C4-2B (cell line): ENCODE measurements around the gene APPL2.

Source experiments
- H3K27ac ChIP-seq: fragments of 450-650 bp; 2 replicates; pipeline ENCODE4 v1.5.1; 2017
- ZFX ChIP-seq: fragments of 450-650 bp; IDR thresholded peaks from 2 replicates; pipeline ENCODE4 v1.6.1; 2017
- TF ChIP-seq, protein P1 (sequence below): fragments of 450-650 bp; conservative IDR thresholded peaks from 2 replicates; pipeline ENCODE4 v1.5.1; 2017; ENCODE audit warnings: mild to moderate bottlenecking

APPL2 gene

GRCh38 chr12:105218434-105218833 is 17.5 kb downstream of the APPL2 start:
- no peak for TF ChIP-seq ZFX
- H3K27ac ChIP-seq, result peak overlapping the region; percentile 5; the same call in 1 of the 2 replicates

DNA sequence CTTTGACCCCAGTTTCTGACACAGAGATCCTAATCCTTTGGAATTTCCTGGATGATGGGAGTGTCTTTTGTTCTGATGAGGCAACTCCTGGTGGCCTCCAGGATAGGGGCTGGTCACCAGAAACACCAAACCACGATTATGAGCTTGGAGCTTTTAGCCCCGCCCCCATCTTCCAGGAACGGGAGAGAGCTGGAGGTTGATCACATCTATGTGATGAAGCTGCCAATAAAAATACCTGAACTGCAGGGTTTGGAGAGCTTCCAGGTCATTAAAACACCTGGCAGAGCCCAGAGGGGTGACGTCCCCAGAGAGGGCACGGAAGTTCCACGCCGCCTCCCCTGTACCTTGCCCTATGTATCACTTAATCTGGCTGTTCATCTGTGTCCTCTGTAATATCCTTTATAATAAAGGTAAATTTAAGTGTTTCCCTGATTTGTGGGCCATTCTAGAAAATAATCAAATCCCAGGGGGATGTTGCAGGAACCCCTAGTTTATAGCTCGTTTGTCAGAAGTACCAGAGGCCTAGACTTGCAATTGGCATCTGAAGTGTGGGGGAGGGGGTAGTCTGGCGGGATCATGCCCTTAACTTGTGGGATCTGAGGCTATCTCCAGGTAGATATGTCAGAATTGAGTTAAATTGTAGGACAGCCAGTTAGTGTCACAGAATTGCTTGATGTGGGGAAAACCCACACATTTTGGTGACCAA is 21.2 kb downstream of the APPL2 start:
- H3K27ac ChIP-seq, result peak overlapping the region; percentile 99

GRCh38 chr12:105214148-105214547 is 21.8 kb downstream of the APPL2 start:
- TF ChIP-seq ZFX, result no peak
- TF ChIP-seq, protein P1, sequence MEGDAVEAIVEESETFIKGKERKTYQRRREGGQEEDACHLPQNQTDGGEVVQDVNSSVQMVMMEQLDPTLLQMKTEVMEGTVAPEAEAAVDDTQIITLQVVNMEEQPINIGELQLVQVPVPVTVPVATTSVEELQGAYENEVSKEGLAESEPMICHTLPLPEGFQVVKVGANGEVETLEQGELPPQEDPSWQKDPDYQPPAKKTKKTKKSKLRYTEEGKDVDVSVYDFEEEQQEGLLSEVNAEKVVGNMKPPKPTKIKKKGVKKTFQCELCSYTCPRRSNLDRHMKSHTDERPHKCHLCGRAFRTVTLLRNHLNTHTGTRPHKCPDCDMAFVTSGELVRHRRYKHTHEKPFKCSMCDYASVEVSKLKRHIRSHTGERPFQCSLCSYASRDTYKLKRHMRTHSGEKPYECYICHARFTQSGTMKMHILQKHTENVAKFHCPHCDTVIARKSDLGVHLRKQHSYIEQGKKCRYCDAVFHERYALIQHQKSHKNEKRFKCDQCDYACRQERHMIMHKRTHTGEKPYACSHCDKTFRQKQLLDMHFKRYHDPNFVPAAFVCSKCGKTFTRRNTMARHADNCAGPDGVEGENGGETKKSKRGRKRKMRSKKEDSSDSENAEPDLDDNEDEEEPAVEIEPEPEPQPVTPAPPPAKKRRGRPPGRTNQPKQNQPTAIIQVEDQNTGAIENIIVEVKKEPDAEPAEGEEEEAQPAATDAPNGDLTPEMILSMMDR, result no peak
- peak overlapping the region; percentile 99 for H3K27ac ChIP-seq

More for the DNA sequence above, 21.2 kb downstream of the APPL2 start:
- TF ChIP-seq ZFX, result no peak
- TF ChIP-seq, protein P1, result no peak

DNA sequence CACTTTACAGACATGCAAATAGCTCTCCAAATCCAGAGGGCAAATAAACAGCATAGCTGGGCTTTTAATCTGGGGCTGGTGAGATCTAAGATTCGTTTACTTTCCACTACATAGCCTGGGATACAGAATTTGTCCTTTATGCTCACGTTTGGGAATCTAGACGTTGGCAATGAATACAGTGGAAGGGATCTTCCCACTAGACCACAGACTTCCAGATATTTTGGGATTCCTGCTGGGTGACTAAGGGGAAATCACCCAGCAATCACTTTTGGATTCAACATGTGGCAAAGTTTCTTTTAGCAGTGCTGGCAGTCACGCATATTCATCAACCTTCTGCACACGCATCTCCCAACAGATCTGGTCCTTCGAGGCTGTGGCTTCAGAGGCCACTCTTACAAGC is 23.5 kb downstream of the APPL2 start:
- no peak overlapping the region for H3K27ac ChIP-seq
- TF ChIP-seq, protein P1, result no peak
- no peak for TF ChIP-seq ZFX

DNA sequence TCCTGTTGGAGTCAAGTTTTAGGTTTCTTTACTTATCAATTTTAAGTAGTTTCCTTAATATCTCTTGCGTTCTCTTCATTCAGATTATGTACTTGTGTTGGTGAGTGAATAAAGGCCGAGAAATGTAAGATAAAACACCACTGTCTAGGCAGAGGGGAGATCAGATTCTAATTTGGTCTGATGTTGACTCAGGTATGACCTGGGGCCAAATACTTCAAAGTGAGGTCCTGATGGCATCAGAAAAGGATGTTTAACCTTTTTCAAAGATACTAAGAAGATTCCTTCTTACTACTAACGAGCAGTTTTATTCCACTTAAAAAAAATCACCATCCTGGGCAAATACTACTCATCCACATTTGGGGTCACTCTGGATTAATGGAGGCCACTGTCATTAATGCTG is 26.9 kb downstream of the APPL2 start:
- no peak overlapping the region for H3K27ac ChIP-seq
- TF ChIP-seq, protein P1, result no peak
- TF ChIP-seq ZFX, result no peak

DNA sequence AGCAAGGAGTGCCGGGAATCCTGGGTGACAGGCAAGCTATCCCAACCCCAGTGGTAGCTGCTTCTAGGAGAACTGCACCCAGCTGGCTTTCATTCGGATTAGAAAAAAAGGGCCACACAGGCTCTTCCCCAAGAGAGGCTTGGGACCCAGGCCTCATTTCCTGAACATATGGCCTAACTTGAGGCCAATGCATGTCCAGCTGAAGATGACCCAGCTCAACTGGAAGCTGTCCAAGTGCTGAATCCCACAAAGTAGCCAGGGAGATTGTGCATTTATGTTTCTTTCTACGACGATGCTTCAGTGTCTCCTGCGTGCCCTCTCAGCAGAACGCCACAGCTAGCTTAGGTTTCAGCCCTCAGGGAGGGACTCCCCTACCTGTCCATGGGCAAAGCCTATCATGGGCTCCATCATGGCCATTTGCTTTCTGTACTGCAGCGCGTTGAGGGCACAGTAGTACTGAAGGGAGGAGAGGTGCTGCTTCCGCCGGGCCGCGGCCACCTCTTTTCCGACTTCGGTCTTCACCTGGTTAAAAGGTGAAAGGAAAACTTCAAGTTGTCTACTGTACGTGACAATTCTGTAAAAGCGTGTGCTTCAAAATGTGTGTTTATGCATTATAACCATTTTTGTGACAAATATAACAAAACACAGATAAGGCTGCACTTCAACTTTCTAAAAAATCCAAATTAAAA is 29.1 kb downstream of the APPL2 start:
- TF ChIP-seq, protein P1, result no peak
- no peak for TF ChIP-seq ZFX
- H3K27ac ChIP-seq, result no peak overlapping the region

GRCh38 chr12:105205322-105206048 is 30.5 kb downstream of the APPL2 start:
- no peak overlapping the region for H3K27ac ChIP-seq
- TF ChIP-seq, protein P1, result no peak
- TF ChIP-seq ZFX, result no peak
